GM23248 (cell line): ENCODE results near the gene ZNF521.

Experiments used
- EZH2 ChIP-seq: fragments of 200-600 bp; sonication (generic); IDR thresholded peaks from 2 replicates; pipeline ENCODE4 v1.6.1; 2018; ENCODE audit warnings: antibody characterized with exemption, mild to moderate bottlenecking; ENCODE audit not compliant: insufficient read depth, poor library complexity, severe bottlenecking
- EZH2phosphoT487 ChIP-seq: fragments of 200-600 bp; sonication (generic); IDR thresholded peaks from 2 replicates; pipeline ENCODE4 v1.6.1; 2018; ENCODE audit warnings: antibody characterized with exemption, moderate library complexity, mild to moderate bottlenecking, low read depth; ENCODE audit not compliant: insufficient read depth

DNA sequence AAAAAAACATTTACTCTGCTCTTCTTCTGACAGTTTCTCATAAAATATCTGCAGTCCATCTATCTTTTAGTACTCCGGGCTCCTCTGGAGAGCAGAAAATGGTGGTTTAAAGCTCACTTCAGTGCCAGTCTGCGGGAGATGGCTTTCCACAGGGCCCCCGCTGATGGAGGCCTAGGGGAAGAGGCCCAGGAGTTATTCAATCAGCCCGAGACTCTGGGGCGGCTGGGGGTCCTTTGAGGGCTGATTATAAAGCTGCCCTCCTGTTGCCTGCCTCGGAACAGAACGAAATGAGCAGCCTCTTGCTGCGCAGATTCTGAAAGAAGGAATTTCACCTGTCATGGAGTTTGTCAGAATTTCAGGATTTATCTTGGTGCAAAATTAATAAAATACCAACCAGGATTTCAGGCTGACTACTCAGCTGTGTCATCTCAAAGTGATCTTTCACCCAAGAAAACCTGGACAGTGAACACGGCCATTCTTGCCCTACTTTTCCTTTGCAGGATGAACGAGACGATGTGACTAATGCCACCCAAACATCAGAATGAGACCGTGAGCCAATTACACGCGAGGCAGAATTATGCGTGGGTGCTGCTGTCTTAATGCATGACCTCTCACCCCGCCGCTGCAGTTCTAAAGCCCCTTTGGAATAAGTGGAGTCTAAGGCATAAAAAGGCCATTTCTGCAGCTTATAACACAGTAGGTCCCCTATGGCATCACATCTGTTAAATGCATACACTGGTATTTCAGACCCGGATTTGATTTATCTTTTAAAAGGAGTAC, 273.8 kb downstream of the ZNF521 start:
- no peak for TF ChIP-seq EZH2phosphoT487
- TF ChIP-seq EZH2 = no peak
